ENCODE measurements around the gene TMTC1. TPM values are rescaled to one million over a fixed set of nuclear protein-coding genes. Genes with fewer than 3 reads are reported as not detected.

TMTC1 gene
- total RNA-seq, 4 donors from 2014 or later, result 83.9 to 169 (median 96.9) TPM

DNA sequence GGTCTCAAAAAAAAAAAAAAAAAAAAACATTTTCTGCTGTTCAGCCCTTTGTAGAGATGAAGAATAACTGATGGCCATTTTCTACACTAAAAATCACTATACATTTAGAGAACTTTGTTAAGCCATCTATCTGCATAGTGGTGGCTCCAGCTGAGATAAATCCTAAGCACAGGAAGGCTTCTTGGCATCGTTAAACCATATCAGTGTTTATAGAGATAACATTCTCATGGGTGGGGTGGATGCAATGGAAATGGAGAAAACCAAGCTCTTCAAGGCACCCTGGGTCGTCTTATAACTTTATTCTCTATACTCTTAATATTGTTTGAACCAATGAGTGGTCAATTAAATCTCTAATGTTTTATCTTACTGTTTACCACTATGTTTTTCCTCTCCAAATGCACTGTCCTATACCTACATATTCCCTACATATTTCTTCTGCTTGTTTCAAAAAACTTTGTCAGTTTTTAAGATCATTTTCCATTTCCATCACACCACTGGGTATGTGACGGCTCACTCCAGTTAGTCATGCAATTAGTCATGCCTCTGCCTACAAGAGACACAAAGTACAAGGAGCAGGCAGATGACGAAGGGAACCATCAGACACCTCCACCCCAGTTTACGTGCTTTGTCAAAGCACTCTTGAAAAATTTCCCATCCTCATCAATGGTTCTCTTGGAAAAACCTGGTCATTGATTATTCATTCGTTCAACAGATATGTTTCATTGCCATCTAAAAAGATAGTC, 166.9 kb downstream of the TMTC1 start:
- ATAC-seq (ENCODE audit: low FRiP score) (peak; percentile 70), DNase-seq (ENCODE audit: low spot score) (no peak)
- TF ChIP-seq, protein P1, sequence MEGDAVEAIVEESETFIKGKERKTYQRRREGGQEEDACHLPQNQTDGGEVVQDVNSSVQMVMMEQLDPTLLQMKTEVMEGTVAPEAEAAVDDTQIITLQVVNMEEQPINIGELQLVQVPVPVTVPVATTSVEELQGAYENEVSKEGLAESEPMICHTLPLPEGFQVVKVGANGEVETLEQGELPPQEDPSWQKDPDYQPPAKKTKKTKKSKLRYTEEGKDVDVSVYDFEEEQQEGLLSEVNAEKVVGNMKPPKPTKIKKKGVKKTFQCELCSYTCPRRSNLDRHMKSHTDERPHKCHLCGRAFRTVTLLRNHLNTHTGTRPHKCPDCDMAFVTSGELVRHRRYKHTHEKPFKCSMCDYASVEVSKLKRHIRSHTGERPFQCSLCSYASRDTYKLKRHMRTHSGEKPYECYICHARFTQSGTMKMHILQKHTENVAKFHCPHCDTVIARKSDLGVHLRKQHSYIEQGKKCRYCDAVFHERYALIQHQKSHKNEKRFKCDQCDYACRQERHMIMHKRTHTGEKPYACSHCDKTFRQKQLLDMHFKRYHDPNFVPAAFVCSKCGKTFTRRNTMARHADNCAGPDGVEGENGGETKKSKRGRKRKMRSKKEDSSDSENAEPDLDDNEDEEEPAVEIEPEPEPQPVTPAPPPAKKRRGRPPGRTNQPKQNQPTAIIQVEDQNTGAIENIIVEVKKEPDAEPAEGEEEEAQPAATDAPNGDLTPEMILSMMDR (IDR thresholded peaks at IDR 0.05), result no peak

DNA sequence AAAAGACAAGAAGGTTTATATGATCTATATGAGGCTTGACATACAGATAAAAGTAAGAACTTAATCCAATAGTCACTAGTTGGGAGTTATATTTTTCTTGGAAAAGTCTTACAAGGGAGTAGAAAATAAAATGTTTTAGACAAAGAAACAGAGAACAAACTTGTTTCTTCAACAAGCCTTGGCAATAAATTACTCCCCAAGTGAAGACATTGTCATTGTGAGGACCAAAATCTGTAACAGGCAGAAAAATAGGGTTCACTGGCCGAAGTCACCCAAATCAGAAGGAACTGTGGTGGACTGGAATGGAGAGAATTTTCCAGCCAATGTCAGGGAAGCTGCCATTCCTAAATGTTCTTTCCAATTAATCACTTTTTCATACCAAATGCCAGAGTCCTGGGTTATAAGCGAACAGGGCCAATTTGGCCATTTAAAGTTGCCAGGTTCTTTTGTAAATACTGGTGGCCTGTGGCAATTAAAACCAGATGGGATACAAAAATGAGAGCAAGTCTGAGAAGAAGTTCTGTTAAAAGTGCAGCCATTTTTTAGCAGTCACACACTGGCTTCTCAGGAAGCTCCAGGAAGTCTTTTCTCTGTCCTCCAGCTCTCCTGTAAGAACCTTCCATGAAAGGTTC, 168.9 kb downstream of the TMTC1 start:
- TF ChIP-seq, protein P1 (IDR thresholded peaks at IDR 0.05), result no peak
- DNase-seq (ENCODE audit: low spot score) (no peak), ATAC-seq (ENCODE audit: low FRiP score) (no peak)

DNA sequence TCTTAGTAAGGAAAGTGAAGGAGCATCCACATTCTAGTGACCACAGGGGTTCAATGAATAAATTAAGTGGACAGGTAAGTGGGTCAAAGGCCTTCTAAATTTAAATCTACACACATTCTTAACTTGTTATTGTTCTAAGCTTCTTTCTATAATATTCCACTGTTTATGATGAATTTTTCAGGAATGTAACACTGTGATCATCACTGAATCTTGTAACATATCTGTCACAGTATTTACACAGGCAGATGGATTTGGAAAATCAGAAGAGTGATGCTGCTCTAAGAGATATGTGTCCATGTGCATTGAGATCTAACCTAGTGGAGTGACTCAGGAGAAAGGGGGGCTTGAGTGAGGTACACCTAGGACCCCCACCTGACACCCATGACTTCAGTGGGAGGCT, 170.8 kb downstream of the TMTC1 start:
- ATAC-seq (ENCODE audit: low FRiP score) (no peak), DNase-seq (ENCODE audit: low spot score) (no peak)
- TF ChIP-seq, protein P1 (IDR thresholded peaks at IDR 0.05), result no peak

DNA sequence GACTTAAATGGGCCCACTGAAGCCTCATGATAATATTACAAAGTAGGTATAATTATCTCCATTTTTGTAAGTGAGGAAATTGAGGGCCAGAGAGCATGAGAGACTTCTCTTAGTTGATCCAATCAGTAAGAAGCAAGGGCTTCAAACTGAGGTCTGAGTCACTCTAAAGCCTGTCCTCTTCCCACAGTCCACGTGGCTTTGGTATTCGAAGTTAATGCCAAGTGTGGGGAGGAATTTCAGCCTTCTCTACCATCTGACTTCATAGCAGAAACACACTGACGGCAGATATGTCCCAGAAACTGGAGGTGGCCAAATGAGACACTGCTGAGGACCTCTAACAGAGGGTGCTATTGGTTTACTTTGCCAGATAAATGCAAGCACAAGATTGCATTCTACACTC, 171.8 kb downstream of the TMTC1 start:
- DNase-seq (ENCODE audit: low spot score), result no peak
- ATAC-seq (ENCODE audit: low FRiP score), result peak; percentile 41
- TF ChIP-seq, protein P1 (IDR thresholded peaks at IDR 0.05), result no peak

DNA sequence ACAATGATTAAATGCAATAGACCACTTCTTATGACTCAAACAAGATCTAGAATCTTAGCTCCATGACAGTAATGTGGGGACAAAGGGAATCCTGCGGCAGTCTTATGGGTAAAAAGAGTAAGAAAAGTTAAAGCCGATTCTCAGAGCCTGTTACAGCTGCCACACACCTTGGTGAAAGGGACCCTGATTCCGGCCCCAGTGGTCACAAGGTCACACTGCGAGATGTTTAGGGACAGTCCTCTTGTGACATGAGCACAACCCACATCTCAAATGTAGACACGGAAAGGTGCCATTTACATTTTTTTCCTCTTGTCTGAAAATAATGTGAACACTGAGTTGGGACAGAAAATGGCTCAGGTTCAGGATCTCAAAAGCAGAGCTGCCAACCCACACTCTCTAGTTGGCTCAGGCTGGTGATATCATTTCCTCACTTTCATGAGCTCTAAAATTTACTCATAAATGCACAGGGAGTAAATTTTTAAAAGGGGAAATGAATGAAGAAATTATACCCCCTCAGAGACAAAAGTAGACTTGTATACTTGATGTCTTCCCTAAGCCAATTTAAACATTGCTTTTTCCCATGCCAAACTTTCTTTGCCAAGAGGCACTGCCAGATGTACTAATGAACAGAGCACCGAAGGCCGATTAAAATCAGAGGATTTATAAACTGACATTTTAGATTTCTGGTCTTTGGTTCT, 173.1 kb downstream of the TMTC1 start:
- DNase-seq (ENCODE audit: low spot score) (no peak), ATAC-seq (ENCODE audit: low FRiP score) (no peak)
- TF ChIP-seq, protein P1 (IDR thresholded peaks at IDR 0.05), result no peak

DNA sequence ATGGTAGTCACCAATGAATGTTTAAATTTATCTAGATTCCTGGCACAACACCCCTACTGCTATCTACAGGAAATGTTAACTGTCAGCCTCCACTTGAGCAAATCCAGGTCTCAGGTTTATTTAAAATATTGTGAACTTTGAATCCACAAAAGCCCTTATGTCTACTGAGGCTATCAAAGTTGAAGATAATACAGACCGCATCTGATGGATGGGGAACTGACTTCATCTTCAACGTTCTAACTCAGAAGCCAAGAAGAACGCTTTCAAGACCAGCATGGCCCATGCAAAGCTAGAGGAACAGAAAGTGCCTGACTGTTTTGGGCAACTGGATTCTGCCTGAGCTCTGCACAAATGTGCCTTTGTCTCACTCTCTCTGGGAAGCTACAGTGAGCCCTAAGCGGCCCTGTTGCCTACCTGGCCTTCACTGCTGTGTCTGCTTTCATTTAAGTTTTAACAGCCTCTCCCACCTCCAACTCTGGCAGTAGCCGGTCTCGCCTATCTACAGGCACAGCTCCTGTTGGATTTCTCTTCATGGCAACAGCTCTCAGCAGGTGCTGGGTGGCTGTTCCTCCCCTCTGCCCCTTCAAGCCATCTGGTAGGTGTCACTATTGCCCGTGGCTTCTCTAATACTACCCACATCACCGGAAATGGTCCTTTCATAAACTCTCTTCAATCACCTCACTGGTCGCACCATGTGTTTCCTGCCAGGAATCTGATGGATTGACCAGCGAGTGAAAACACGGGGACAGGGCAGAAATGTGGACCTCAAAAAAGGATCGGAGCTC, 174.1 kb downstream of the TMTC1 start:
- ATAC-seq (ENCODE audit: low FRiP score) (no peak), DNase-seq (ENCODE audit: low spot score) (no peak)
- TF ChIP-seq, protein P1 (IDR thresholded peaks at IDR 0.05), result no peak

Data from omental fat pad (tissue), 4 donors.